MCF 10A (cell line): Measurements from ENCODE around the gene OSER1. TPM values are rescaled to one million over a fixed set of nuclear protein-coding genes. Genes with fewer than 3 reads are reported as not detected.
"Not testable (repeated sequence)": the region's sequence is repeated elsewhere in the genome, so short reads cannot be mapped to it uniquely, and the experiment has no call there.

Experiments
- BruUV-seq: library from RNA; stranded (reverse); fragments of 400-500 nt; replicated peaks from 2 replicates; lab custom pipeline; 2021; lab: Mats Ljungman, UMichigan
- CTCF ChIA-PET: fragments of 300-600 bp; sonication (Branson Sonifier 250); formaldehyde crosslinking; extraction: SDS; loops from one replicate; lab custom pipeline; 2021; ENCODE audit warnings: antibody characterized with exemption, inconsistent platforms; lab: Yijun Ruan, JAX
- POLR2A ChIA-PET: fragments of 300-600, 350-650 bp; sonication (Branson Sonifier 250); formaldehyde crosslinking; extraction: SDS; loops from one replicate; lab custom pipeline; 2020; ENCODE audit warnings: antibody characterized with exemption, inconsistent platforms; lab: Yijun Ruan, JAX
- DNase-seq: peaks from one replicate; pipeline ENCODE4 v3.0.0-alpha.2; 2018; ENCODE audit not compliant: unreplicated experiment
- H3K27ac Mint-ChIP-seq: one replicate; pipeline ENCODE4 v1.8.0; 2022; ENCODE audit warnings: mild to moderate bottlenecking, low read depth, mixed read lengths; ENCODE audit not compliant: unreplicated experiment
- H3K27me3 Mint-ChIP-seq: one replicate; pipeline ENCODE4 v1.8.0; 2022; ENCODE audit warnings: mixed read lengths; ENCODE audit not compliant: insufficient read depth, unreplicated experiment
- H3K36me3 Mint-ChIP-seq: one replicate; pipeline ENCODE4 v1.8.0; 2022; ENCODE audit warnings: mild to moderate bottlenecking, moderate library complexity, mixed read lengths; ENCODE audit not compliant: insufficient read depth, unreplicated experiment
- H3K4me1 Mint-ChIP-seq: one replicate; pipeline ENCODE4 v1.8.0; 2022; ENCODE audit warnings: mixed read lengths; ENCODE audit not compliant: insufficient read depth, unreplicated experiment
- H3K4me3 Mint-ChIP-seq: one replicate; pipeline ENCODE4 v1.8.0; 2022; ENCODE audit warnings: mild to moderate bottlenecking, moderate library complexity, mixed read lengths; ENCODE audit not compliant: unreplicated experiment
- H3K9me3 Mint-ChIP-seq: one replicate; pipeline ENCODE4 v1.8.0; 2022; ENCODE audit warnings: mixed read lengths; ENCODE audit not compliant: unreplicated experiment
- CTCF ChIP-seq: fragments of 200-600 bp; IDR thresholded peaks from one replicate; pipeline ENCODE4 v1.8.0; 2022; ENCODE audit warnings: antibody characterized with exemption, mild to moderate bottlenecking; ENCODE audit not compliant: unreplicated experiment
- intact Hi-C: fragments of 100-400 bp; cut with micrococcal nuclease; formaldehyde crosslinking; loops from 2 replicates; pipeline ENCODE4 v1.14.1; 2022
- total RNA-seq: library from RNA; stranded (reverse); gene quantifications from 2 replicates; pipeline ENCODE4 v1.2.3, GENCODE V29; 2022

OSER1 gene
- total RNA-seq, 1 experiment from 2014 or later, result 50.8 TPM

- intact Hi-C loops, result no loop called here
- H3K9me3 Mint-ChIP-seq, result no peaks in the 10 kb centered on the region
- no peak for TF ChIP-seq CTCF
- H3K4me3 Mint-ChIP-seq, result no peak overlapping the region
- no peak for DNase-seq
- no peaks in the 10 kb centered on the region for H3K36me3 Mint-ChIP-seq
- CTCF ChIA-PET, result interaction anchor here (0.9 kb wide), 1 partner anchor 229 kb away, joined by 3 read pairs; no protein-coding TSS in a partner anchor
- H3K4me1 Mint-ChIP-seq, result no peaks in the 10 kb centered on the region
- peaks cover 58% of the 10 kb centered on the region for H3K27me3 Mint-ChIP-seq
- POLR2A ChIA-PET, result no interaction called here
- no TSS peak for BruUV-seq
- H3K27ac Mint-ChIP-seq, result no peak overlapping the region
Observed at GRCh38 chr20:44241796-44242195, 31.2 kb upstream of the OSER1 start.

GRCh38 chr20:44236840-44237239, 26.3 kb upstream of the OSER1 start:
- H3K4me3 Mint-ChIP-seq, intact Hi-C loops, H3K4me1 Mint-ChIP-seq, H3K9me3 Mint-ChIP-seq, DNase-seq, H3K36me3 Mint-ChIP-seq, H3K27ac Mint-ChIP-seq, BruUV-seq: not testable (repeated sequence)
- peaks cover 26% of the 10 kb centered on the region for H3K27me3 Mint-ChIP-seq
- ChIA-PET POLR2A (interaction anchor here (0.6 kb wide), 1 partner anchor 141 kb away, joined by 3 read pairs; no protein-coding TSS in a partner anchor), CTCF (interaction anchor here (0.6 to 1.1 kb wide), 5 partner anchors 11 to 90 kb away, joined by 3 to 7 read pairs (median 4); partner anchors contain the start of gene FITM2)

GRCh38 chr20:44235702-44236101, 25.1 kb upstream of the OSER1 start:
- CTCF ChIA-PET, result interaction anchor here (0.6 to 1.3 kb wide), 3 partner anchors 22 to 76 kb away, joined by 3 to 6 read pairs (median 4); no protein-coding TSS in a partner anchor
- POLR2A ChIA-PET, result no interaction called here
- no TSS peak for BruUV-seq
- TF ChIP-seq CTCF, result no peak
- Mint-ChIP-seq H3K27me3 (peaks cover 17% of the 10 kb centered on the region), H3K4me3 (no peak overlapping the region), H3K36me3 (peaks cover 5% of the 10 kb centered on the region), H3K4me1 (no peaks in the 10 kb centered on the region), H3K9me3 (no peaks in the 10 kb centered on the region), H3K27ac (no peak overlapping the region)
- intact Hi-C loops, result no loop called here
- DNase-seq, result no peak

- Mint-ChIP-seq H3K9me3 (no peaks in the 10 kb centered on the region), H3K27ac (no peak overlapping the region), H3K4me1 (no peaks in the 10 kb centered on the region), H3K4me3 (no peak overlapping the region), H3K36me3 (peaks cover 5% of the 10 kb centered on the region), H3K27me3 (peaks cover 8% of the 10 kb centered on the region)
- DNase-seq, result no peak
- TF ChIP-seq CTCF, result no peak
- intact Hi-C loops, result no loop called here
- ChIA-PET CTCF (interaction anchor here (0.6 to 2.9 kb wide), 8 partner anchors 18 to 1565 kb away, joined by 3 to 25 read pairs (median 4); no protein-coding TSS in a partner anchor), POLR2A (no interaction called here)
- BruUV-seq, result no TSS peak
Observed at GRCh38 chr20:44234566-44235317, 24.2 kb upstream of the OSER1 start.
